H9 (cell line): ENCODE measurements around the gene DNAJC1. TPM values are rescaled to one million over a fixed set of nuclear protein-coding genes. Genes with fewer than 3 reads are reported as not detected.

Source experiments
- DNase-seq: peaks from one replicate; pipeline ENCODE4 v3.0.0-alpha.2; 2017
- H2AFZ ChIP-seq: one replicate; pipeline ENCODE4 v1.6.1; 2013; ENCODE audit warnings: mild to moderate bottlenecking, low read length, control low read depth, moderate library complexity
- H2AK5ac ChIP-seq: 2 replicates; pipeline ENCODE4 v1.6.1; 2013; ENCODE audit warnings: low read length, control low read depth, mixed read lengths; ENCODE audit not compliant: insufficient read length
- H2BK120ac ChIP-seq: one replicate; pipeline ENCODE4 v1.6.1; 2013; ENCODE audit warnings: low read depth, mild to moderate bottlenecking, low read length, control low read depth, inconsistent platforms; ENCODE audit not compliant: poor library complexity, severe bottlenecking
- H2BK12ac ChIP-seq: 2 replicates; pipeline ENCODE4 v1.6.1; 2013; ENCODE audit warnings: low read length, control low read depth, mixed read lengths, low read depth; ENCODE audit not compliant: insufficient read length
- H2BK15ac ChIP-seq: 2 replicates; pipeline ENCODE4 v1.6.1; 2013; ENCODE audit warnings: low read depth, low read length, control low read depth
- H2BK20ac ChIP-seq: one replicate; pipeline ENCODE4 v1.6.1; 2013; ENCODE audit warnings: low read depth, mild to moderate bottlenecking, low read length, control low read depth, inconsistent platforms; ENCODE audit not compliant: poor library complexity, severe bottlenecking
- H2BK5ac ChIP-seq: 2 replicates; pipeline ENCODE4 v1.6.1; 2013; ENCODE audit warnings: low read length, control low read depth, mixed read lengths; ENCODE audit not compliant: insufficient read length
- H3K14ac ChIP-seq: 2 replicates; pipeline ENCODE4 v1.6.1; 2013; ENCODE audit warnings: low read length, control low read depth; ENCODE audit not compliant: insufficient read depth
- H3K18ac ChIP-seq: 2 replicates; pipeline ENCODE4 v1.6.1; 2013; ENCODE audit warnings: low read depth, mild to moderate bottlenecking, mixed read lengths, low read length, control low read depth; ENCODE audit not compliant: insufficient read length
- H3K23ac ChIP-seq: 2 replicates; pipeline ENCODE4 v1.6.1; 2013; ENCODE audit warnings: low read length, control low read depth, mixed read lengths, low read depth; ENCODE audit not compliant: insufficient read length
- H3K23me2 ChIP-seq: 2 replicates; pipeline ENCODE4 v1.6.1; 2013; ENCODE audit warnings: low read depth, mild to moderate bottlenecking, mixed read lengths, low read length, control low read depth; ENCODE audit not compliant: insufficient read length, poor library complexity, severe bottlenecking
- H3K27ac ChIP-seq: 2 replicates; pipeline ENCODE4 v1.5.1; 2013; ENCODE audit warnings: low read length, control low read depth, mixed read lengths, low read depth; ENCODE audit not compliant: insufficient read length
- H3K27me3 ChIP-seq: 2 replicates; pipeline ENCODE4 v1.6.1; 2013; ENCODE audit warnings: low read length, control low read depth, inconsistent platforms; ENCODE audit not compliant: insufficient read depth
- H3K4ac ChIP-seq: 2 replicates; pipeline ENCODE4 v1.6.1; 2013; ENCODE audit warnings: low read depth, mild to moderate bottlenecking, control low read depth, inconsistent platforms, low read length, moderate library complexity
- H3K4me1 ChIP-seq: 2 replicates; pipeline ENCODE4 v1.6.1; 2013; ENCODE audit warnings: low read length, control low read depth, inconsistent platforms; ENCODE audit not compliant: insufficient read depth
- H3K4me2 ChIP-seq: 2 replicates; pipeline ENCODE4 v1.6.1; 2013; ENCODE audit warnings: low read length, control low read depth, mixed read lengths; ENCODE audit not compliant: insufficient read length, insufficient read depth
- H3K56ac ChIP-seq: 2 replicates; pipeline ENCODE4 v1.6.1; 2013; ENCODE audit warnings: low read depth, mild to moderate bottlenecking, mixed read lengths, low read length, control low read depth; ENCODE audit not compliant: insufficient read length
- H3K79me1 ChIP-seq: 2 replicates; pipeline ENCODE4 v1.6.1; 2013; ENCODE audit warnings: low read depth, mild to moderate bottlenecking, moderate library complexity, low read length, control low read depth, inconsistent platforms; ENCODE audit not compliant: insufficient read depth, poor library complexity, severe bottlenecking
- H3K79me2 ChIP-seq: 2 replicates; pipeline ENCODE4 v1.6.1; 2013; ENCODE audit warnings: low read length, control low read depth, inconsistent platforms; ENCODE audit not compliant: insufficient read depth
- H3K9ac ChIP-seq: 2 replicates; pipeline ENCODE4 v1.6.1; 2013; ENCODE audit warnings: low read length, control low read depth, mixed read lengths; ENCODE audit not compliant: insufficient read length; ENCODE audit errors: extremely low read depth
- H3K9me3 ChIP-seq: one replicate; pipeline ENCODE4 v1.6.1; 2013; ENCODE audit warnings: low read depth, low read length, inconsistent platforms; ENCODE audit not compliant: control insufficient read depth
- H3T11ph ChIP-seq: one replicate; pipeline ENCODE4 v1.6.1; 2013; ENCODE audit warnings: mild to moderate bottlenecking, low read length, control low read depth, inconsistent platforms
- H4K20me1 ChIP-seq: one replicate; pipeline ENCODE4 v1.6.1; 2013; ENCODE audit not compliant: control insufficient read depth, insufficient read length, insufficient read depth
- H4K5ac ChIP-seq: 2 replicates; pipeline ENCODE4 v1.6.1; 2013; ENCODE audit warnings: low read depth, mild to moderate bottlenecking, mixed read lengths, low read length, control low read depth; ENCODE audit not compliant: insufficient read length
- H4K8ac ChIP-seq: replicated peaks from 2 replicates; pipeline ENCODE4 v1.6.1; 2013; ENCODE audit warnings: low read length, control low read depth, mixed read lengths, low read depth; ENCODE audit not compliant: insufficient read length
- H4K91ac ChIP-seq: 2 replicates; pipeline ENCODE4 v1.6.1; 2013; ENCODE audit warnings: low read depth, mild to moderate bottlenecking, moderate library complexity, mixed read lengths, low read length, control low read depth; ENCODE audit not compliant: insufficient read length
- H3K27ac Mint-ChIP-seq, 3 experiments: 2 replicates in 2 of 3; 3 replicates in 1 of 3; pipeline ENCODE4 v1.8.0; 2020 to 2021; ENCODE audit warnings: mixed read lengths in 3 of 3, mild to moderate bottlenecking in 1 of 3, moderate library complexity in 1 of 3
- H3K27me3 Mint-ChIP-seq: 2 replicates; pipeline ENCODE4 v1.8.0; 2021; ENCODE audit warnings: low read depth, mild to moderate bottlenecking, moderate library complexity, mixed read lengths
- H3K36me3 Mint-ChIP-seq, 3 experiments: 2 replicates in 2 of 3; 3 replicates in 1 of 3; pipeline ENCODE4 v1.8.0; 2020 to 2021; ENCODE audit warnings: low read depth in 3 of 3, mixed read lengths in 3 of 3; ENCODE audit not compliant: insufficient read depth in 1 of 3
- H3K4me1 Mint-ChIP-seq, 2 experiments: 2 replicates each; pipeline ENCODE4 v1.8.0; 2020; ENCODE audit warnings: mixed read lengths in 2 of 2
- H3K4me3 Mint-ChIP-seq, 2 experiments: 2 replicates in 1 of 2; 3 replicates in 1 of 2; pipeline ENCODE4 v1.8.0; 2020 to 2021; ENCODE audit warnings: mild to moderate bottlenecking in 2 of 2, mixed read lengths in 2 of 2, moderate library complexity in 1 of 2
- H3K9me3 Mint-ChIP-seq, 2 experiments: 2 replicates in 1 of 2; 3 replicates in 1 of 2; pipeline ENCODE4 v1.8.0; 2020; ENCODE audit warnings: mild to moderate bottlenecking in 2 of 2, mixed read lengths in 2 of 2, moderate library complexity in 1 of 2
- WGBS: extraction: QIAGEN DNeasy Blood & Tissue Kit; methylation state at CpG from one replicate; pipeline ENCODE4 v1.1.7; 2013; ENCODE audit warnings: missing lambda C conversion rate, low lambda C conversion rate, mixed read lengths; ENCODE audit not compliant: insufficient read length; ENCODE audit errors: extremely low coverage; 5-methylcytosine and 5-hydroxymethylcytosine counted together
- total RNA-seq: library from RNA; stranded (reverse); gene quantifications from 2 replicates; pipeline ENCODE4 v1.2.1, GENCODE V29; 2021
- TF ChIP-seq, protein P1 (sequence below): fragments of 200-600 bp; sonication (generic); conservative IDR thresholded peaks from 3 replicates; pipeline ENCODE4 v1.8.0; 2021; ENCODE audit warnings: antibody characterized with exemption, mild to moderate bottlenecking

Gene DNAJC1
- total RNA-seq, 1 experiment from 2014 or later: 11.2 TPM

DNA sequence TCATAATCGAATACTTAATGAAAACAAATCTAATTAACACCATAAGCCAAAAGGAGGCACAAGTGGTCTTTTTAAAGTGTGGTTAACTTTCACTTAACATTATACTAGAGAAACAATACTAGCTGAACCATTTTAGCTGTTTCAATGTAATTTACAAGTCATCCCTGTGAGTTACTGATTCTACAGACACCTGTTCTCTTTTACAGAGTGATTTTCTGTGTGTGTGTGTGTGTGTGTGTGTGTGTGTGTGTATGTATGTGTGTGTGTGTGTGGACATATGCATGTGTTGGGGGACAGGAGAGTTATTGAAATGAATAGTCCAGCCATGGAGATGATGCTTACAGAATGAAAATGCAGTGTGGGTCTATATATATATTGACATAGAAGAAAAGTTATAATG lies 200.2 kb downstream of the DNAJC1 start:
- Histone ChIP-seq H3K4ac (no peak overlapping the region), H3K23ac (no peak overlapping the region), H4K5ac (no peak overlapping the region), H3K9ac (no peak overlapping the region), H3K27ac (no peak overlapping the region), H2BK12ac (no peak overlapping the region), H3K56ac (no peak overlapping the region), H3K18ac (no peak overlapping the region), H2BK20ac (no peak overlapping the region), H3K23me2 (no peaks in the 10 kb centered on the region), H3K4me2 (no peak overlapping the region), H4K91ac (no peak overlapping the region), H3T11ph (no peak overlapping the region), H4K8ac (no peak overlapping the region), H3K79me1 (no peaks in the 10 kb centered on the region), H3K79me2 (no peaks in the 10 kb centered on the region), H2BK120ac (no peak overlapping the region), H3K9me3 (no peaks in the 10 kb centered on the region), H3K14ac (no peak overlapping the region), H2BK5ac (no peak overlapping the region), H2AK5ac (no peak overlapping the region), H2BK15ac (no peak overlapping the region), H2AFZ (no peak overlapping the region), H4K20me1 (no peaks in the 10 kb centered on the region), H3K4me1 (0 out of 2 replicates have a peak, but pooled peaks cover under 1% of the 10 kb centered on the region), H3K27me3 (no peaks in the 10 kb centered on the region)
- Mint-ChIP-seq H3K4me1 (peaks cover 30 to 37% of the 10 kb centered on the region in 2 experiments), H3K27ac (peak overlapping the region in 1 of 3 experiments; percentile 73; a peak in 2 of 7 replicates), H3K36me3 (peaks cover 0 to 5% (median 0%) of the 10 kb centered on the region in 3 experiments; a peak in 1 of 7 replicates), H3K4me3 (no peak overlapping the region), H3K27me3 (no peaks in the 10 kb centered on the region), H3K9me3 (no peaks in the 10 kb centered on the region)
- no CpG with 5 or more reads among the region's 1 CpG for WGBS
- TF ChIP-seq, protein P1, sequence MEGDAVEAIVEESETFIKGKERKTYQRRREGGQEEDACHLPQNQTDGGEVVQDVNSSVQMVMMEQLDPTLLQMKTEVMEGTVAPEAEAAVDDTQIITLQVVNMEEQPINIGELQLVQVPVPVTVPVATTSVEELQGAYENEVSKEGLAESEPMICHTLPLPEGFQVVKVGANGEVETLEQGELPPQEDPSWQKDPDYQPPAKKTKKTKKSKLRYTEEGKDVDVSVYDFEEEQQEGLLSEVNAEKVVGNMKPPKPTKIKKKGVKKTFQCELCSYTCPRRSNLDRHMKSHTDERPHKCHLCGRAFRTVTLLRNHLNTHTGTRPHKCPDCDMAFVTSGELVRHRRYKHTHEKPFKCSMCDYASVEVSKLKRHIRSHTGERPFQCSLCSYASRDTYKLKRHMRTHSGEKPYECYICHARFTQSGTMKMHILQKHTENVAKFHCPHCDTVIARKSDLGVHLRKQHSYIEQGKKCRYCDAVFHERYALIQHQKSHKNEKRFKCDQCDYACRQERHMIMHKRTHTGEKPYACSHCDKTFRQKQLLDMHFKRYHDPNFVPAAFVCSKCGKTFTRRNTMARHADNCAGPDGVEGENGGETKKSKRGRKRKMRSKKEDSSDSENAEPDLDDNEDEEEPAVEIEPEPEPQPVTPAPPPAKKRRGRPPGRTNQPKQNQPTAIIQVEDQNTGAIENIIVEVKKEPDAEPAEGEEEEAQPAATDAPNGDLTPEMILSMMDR: no peak
- no peak for DNase-seq
